Mesenchymal stem cell (in vitro differentiated cells and primary cell): ENCODE results near the gene KCNQ2.

ENCODE experiments used
- DNase-seq: peaks from one replicate; pipeline ENCODE4 v3.0.0-alpha.2; 2013
- H2AFZ ChIP-seq: one replicate; pipeline ENCODE4 v1.6.1; 2013; ENCODE audit warnings: low read depth, mild to moderate bottlenecking, control low read depth, inconsistent platforms, low read length, moderate library complexity
- H2AK5ac ChIP-seq: 2 replicates; pipeline ENCODE4 v1.6.1; 2013; ENCODE audit warnings: low read length, moderate library complexity, mild to moderate bottlenecking, inconsistent platforms; ENCODE audit not compliant: severe bottlenecking
- H2BK120ac ChIP-seq: one replicate; pipeline ENCODE4 v1.6.1; 2013; ENCODE audit warnings: low read depth, mild to moderate bottlenecking, inconsistent platforms, low read length, moderate library complexity
- H2BK12ac ChIP-seq, 2 experiments: one replicate each; pipeline ENCODE4 v1.6.1; 2013; ENCODE audit warnings: inconsistent platforms in 2 of 2, low read length in 2 of 2, mild to moderate bottlenecking in 2 of 2, moderate library complexity in 2 of 2, control low read depth in 1 of 2
- H2BK15ac ChIP-seq: one replicate; pipeline ENCODE4 v1.6.1; 2013; ENCODE audit warnings: mild to moderate bottlenecking, low read depth, inconsistent platforms; ENCODE audit not compliant: poor library complexity, severe bottlenecking
- H2BK5ac ChIP-seq: 2 replicates; pipeline ENCODE4 v1.6.1; 2013; ENCODE audit warnings: low read depth, mild to moderate bottlenecking, low read length, control low read depth, inconsistent platforms; ENCODE audit not compliant: poor library complexity, severe bottlenecking
- H3K14ac ChIP-seq, 2 experiments: one replicate each; pipeline ENCODE4 v1.6.1; 2013; ENCODE audit warnings: inconsistent platforms in 2 of 2, low read length in 2 of 2, control low read depth in 1 of 2, mild to moderate bottlenecking in 1 of 2, moderate library complexity in 1 of 2
- H3K18ac ChIP-seq, 2 experiments: one replicate each; pipeline ENCODE4 v1.6.1; 2013; ENCODE audit warnings: inconsistent platforms in 2 of 2, low read length in 2 of 2, control low read depth in 1 of 2, low read depth in 1 of 2, mild to moderate bottlenecking in 1 of 2
- H3K23ac ChIP-seq, 2 experiments: one replicate each; pipeline ENCODE4 v1.6.1; 2013; ENCODE audit warnings: inconsistent platforms in 2 of 2, low read length in 2 of 2, mild to moderate bottlenecking in 2 of 2, moderate library complexity in 2 of 2, control low read depth in 1 of 2
- H3K27ac ChIP-seq: 2 replicates; pipeline ENCODE4 v1.5.1; 2013; ENCODE audit warnings: mild to moderate bottlenecking, moderate library complexity, low read length, control low read depth, inconsistent platforms; ENCODE audit not compliant: poor library complexity, severe bottlenecking
- H3K27me3 ChIP-seq, 2 experiments: 2 replicates each; pipeline versions ENCODE4 v1.6.1 to v1.7.0; 2013; ENCODE audit warnings: low read length in 2 of 2, mild to moderate bottlenecking in 2 of 2, moderate library complexity in 2 of 2, control low read depth in 1 of 2, inconsistent platforms in 1 of 2; ENCODE audit not compliant: control insufficient read depth in 1 of 2, insufficient read depth in 1 of 2
- H3K36me3 ChIP-seq, 2 experiments: 2 replicates each; pipeline versions ENCODE4 v1.6.1 to v1.7.0; 2013; ENCODE audit warnings: low read length in 2 of 2, control low read depth in 1 of 2, inconsistent platforms in 1 of 2, low read depth in 1 of 2, mild to moderate bottlenecking in 1 of 2; ENCODE audit not compliant: insufficient read depth in 2 of 2, control insufficient read depth in 1 of 2
- H3K4ac ChIP-seq, 2 experiments: one replicate each; pipeline ENCODE4 v1.6.1; 2013; ENCODE audit warnings: inconsistent platforms in 2 of 2, low read length in 2 of 2, mild to moderate bottlenecking in 2 of 2, moderate library complexity in 2 of 2, control low read depth in 1 of 2, low read depth in 1 of 2
- H3K4me1 ChIP-seq: 2 replicates; pipeline ENCODE4 v1.6.1; 2013; ENCODE audit warnings: low read depth, low read length, control low read depth; ENCODE audit not compliant: control insufficient read depth, insufficient read depth
- H3K4me2 ChIP-seq: 2 replicates; pipeline ENCODE4 v1.6.1; 2013; ENCODE audit warnings: low read length, mild to moderate bottlenecking, inconsistent platforms; ENCODE audit not compliant: poor library complexity, severe bottlenecking
- H3K4me3 ChIP-seq, 2 experiments: 2 replicates each; pipeline versions ENCODE4 v1.5.1 to v1.7.0; 2013; ENCODE audit warnings: low read length in 2 of 2, mild to moderate bottlenecking in 2 of 2, control low read depth in 1 of 2, low read depth in 1 of 2; ENCODE audit not compliant: insufficient read depth in 1 of 2
- H3K79me1 ChIP-seq: replicated peaks from 2 replicates; pipeline ENCODE4 v1.6.1; 2013; ENCODE audit warnings: mild to moderate bottlenecking, control low read depth, low read length, inconsistent platforms; ENCODE audit not compliant: poor library complexity, severe bottlenecking
- H3K9ac ChIP-seq: 2 replicates; pipeline ENCODE4 v1.7.0; 2013; ENCODE audit warnings: mild to moderate bottlenecking, low read length, moderate library complexity
- H3K9me3 ChIP-seq: 2 replicates; pipeline ENCODE4 v1.7.0; 2013; ENCODE audit warnings: mild to moderate bottlenecking, low read length; ENCODE audit not compliant: control insufficient read depth
- H4K8ac ChIP-seq: one replicate; pipeline ENCODE4 v1.6.1; 2013; ENCODE audit warnings: inconsistent platforms, mild to moderate bottlenecking, low read length, moderate library complexity
- H4K91ac ChIP-seq: one replicate; pipeline ENCODE4 v1.6.1; 2013; ENCODE audit warnings: mild to moderate bottlenecking, low read length, inconsistent platforms
- WGBS: methylation state at CpG from one replicate; pipeline ENCODE4 v1.1.7; 2013; ENCODE audit warnings: mixed read lengths; 5-methylcytosine and 5-hydroxymethylcytosine counted together

Gene KCNQ2

DNA sequence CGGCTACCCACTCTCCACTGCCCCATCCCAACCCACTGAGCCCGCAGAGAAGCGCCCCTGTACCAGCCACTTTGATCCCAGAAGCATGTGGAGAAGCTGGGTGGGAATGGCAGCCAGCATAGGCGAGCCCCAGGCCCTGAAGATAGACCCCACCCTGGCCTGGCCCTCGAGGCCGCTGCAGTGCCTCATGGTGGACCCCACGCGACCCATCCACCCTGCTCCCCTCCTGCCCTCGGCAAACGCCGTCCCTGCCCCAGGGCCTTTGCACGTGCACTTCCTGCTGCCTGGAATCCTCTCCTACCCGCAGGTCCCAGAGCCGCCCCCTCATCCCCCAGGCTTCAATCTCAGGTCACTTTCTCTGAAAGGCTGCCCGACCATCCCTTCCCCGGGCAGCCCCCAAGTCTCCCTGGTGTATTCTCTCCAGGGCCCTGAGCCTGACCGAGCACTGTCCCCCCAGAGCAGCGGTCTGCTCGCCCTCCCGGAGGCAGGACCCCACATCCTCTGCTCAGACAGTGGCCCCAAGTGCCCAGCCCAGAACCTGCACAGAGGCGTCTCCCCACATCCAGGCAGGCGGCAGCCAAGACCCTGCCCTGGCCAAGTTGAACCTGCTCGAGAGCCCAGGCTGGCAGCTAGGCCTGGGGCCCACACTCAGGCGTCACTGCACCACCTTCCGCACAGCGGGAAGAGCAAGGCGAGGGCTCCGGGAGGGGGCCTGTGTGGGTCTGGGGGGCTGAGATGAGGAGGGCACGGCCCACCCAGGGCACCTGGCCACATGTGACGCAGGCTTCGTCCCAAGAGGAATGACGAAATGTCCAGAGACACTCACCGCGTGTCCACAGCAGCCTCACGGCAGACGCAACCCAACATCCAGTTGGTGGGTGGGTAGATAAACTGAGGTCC lies 14.0 kb downstream of the KCNQ2 start:
- Histone ChIP-seq H3K23ac (no peak overlapping the region), H3K9ac (no peak overlapping the region), H2BK120ac (no peak overlapping the region), H3K18ac (no peak overlapping the region), H3K9me3 (no peaks in the 10 kb centered on the region), H2BK12ac (no peak overlapping the region), H2BK5ac (no peak overlapping the region), H2AK5ac (no peak overlapping the region), H3K79me1 (no peaks in the 10 kb centered on the region), H3K4me1 (peaks cover 5% of the 10 kb centered on the region), H2AFZ (no peak overlapping the region), H3K4me3 (no peak overlapping the region), H3K27me3 (peaks cover 41 to 87% of the 10 kb centered on the region in 2 experiments), H3K36me3 (no peaks in the 10 kb centered on the region), H2BK15ac (no peak overlapping the region), H3K14ac (no peak overlapping the region), H3K4me2 (no peak overlapping the region), H3K4ac (no peak overlapping the region), H4K91ac (no peak overlapping the region), H4K8ac (no peak overlapping the region), H3K27ac (no peak overlapping the region)
- no peak for DNase-seq
- 84% methylated on average over 36 of the region's 36 CpGs for WGBS

DNA sequence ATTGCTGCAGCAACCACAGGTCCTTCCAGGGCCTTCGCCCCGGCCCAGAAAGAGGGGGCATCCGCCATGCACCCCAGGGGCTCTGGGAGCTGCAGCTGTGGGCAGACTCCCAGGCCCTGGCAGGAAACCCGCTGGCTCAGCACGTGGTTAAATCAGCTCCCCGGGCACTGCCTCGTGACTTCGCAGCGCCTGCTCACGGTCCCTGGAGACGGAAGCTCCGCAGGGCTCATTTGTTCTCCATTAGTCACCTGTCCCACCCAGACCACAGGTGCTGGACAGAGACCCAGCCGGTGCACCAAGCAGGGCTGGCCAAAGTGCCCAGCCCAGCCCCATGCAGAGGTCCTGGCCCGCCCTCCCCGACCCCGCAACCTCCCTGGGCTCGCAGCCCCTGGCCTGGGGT lies 14.7 kb downstream of the KCNQ2 start:
- Histone ChIP-seq H3K27ac (no peak overlapping the region), H3K18ac (no peak overlapping the region), H4K8ac (no peak overlapping the region), H3K9me3 (no peaks in the 10 kb centered on the region), H3K23ac (no peak overlapping the region), H3K9ac (no peak overlapping the region), H2BK15ac (no peak overlapping the region), H2BK120ac (no peak overlapping the region), H2AFZ (no peak overlapping the region), H3K36me3 (no peaks in the 10 kb centered on the region), H2AK5ac (no peak overlapping the region), H3K27me3 (peaks cover 37 to 86% of the 10 kb centered on the region in 2 experiments), H3K79me1 (no peaks in the 10 kb centered on the region), H3K4ac (no peak overlapping the region), H2BK5ac (no peak overlapping the region), H3K4me3 (no peak overlapping the region), H2BK12ac (no peak overlapping the region), H3K14ac (no peak overlapping the region), H4K91ac (no peak overlapping the region), H3K4me1 (peaks cover 5% of the 10 kb centered on the region), H3K4me2 (no peak overlapping the region)
- WGBS, result 84% methylated on average over 17 of the region's 17 CpGs
- no peak for DNase-seq

DNA sequence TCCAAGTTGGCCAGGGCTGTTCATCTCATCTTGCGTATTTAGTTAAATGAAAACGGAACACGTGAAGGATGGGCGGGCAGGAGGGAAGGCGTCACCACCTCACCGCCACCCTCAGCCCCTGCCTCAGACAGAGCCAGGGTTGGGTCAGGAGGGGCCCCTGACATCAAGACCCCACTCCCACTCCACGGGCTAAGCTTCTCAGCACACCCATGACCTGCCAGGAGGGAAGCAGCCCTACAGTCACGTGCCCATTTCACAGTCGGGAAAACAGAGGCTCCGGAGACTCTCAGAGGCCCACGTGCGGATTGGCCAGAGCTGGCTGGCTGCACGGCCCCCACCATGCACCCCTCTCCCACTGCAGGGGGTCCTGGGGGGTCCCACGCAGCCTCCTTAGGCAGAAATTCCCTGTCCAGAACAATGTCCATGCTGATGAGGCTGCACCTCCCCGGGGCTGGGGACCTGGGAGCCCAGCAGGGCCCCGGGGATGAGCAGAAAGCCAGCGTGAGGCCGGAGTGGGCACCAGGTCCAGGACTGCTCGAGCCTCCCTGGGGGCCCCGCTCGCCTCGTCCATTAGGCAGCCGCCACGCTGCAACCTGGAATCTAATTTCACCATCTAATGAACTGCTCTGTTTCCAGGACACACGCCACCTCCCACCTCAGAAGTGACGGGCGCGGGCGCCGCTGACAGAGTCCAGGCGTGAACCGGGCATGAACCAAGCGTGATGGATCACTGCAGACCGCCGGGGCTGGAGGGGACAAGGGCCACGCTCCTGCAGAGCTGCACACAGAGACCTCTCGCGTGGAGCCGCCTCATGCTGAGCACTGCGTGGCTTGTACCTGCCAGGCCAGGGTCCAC lies 15.8 kb downstream of the KCNQ2 start:
- DNase-seq, result no peak
- Histone ChIP-seq H3K18ac (no peak overlapping the region), H2BK5ac (no peak overlapping the region), H3K23ac (no peak overlapping the region), H2AFZ (no peak overlapping the region), H3K9me3 (no peaks in the 10 kb centered on the region), H3K4me3 (no peak overlapping the region), H3K27ac (no peak overlapping the region), H3K4ac (no peak overlapping the region), H3K79me1 (no peaks in the 10 kb centered on the region), H3K4me1 (peaks cover 7% of the 10 kb centered on the region), H2BK12ac (no peak overlapping the region), H4K8ac (no peak overlapping the region), H3K36me3 (no peaks in the 10 kb centered on the region), H3K14ac (no peak overlapping the region), H4K91ac (no peak overlapping the region), H3K4me2 (no peak overlapping the region), H3K27me3 (peaks cover 35 to 89% of the 10 kb centered on the region in 2 experiments), H2BK15ac (no peak overlapping the region), H2AK5ac (no peak overlapping the region), H2BK120ac (no peak overlapping the region), H3K9ac (no peak overlapping the region)
- 85% methylated on average over 40 of the region's 40 CpGs for WGBS

GRCh38 chr20:63455568-63455859 lies 16.9 kb downstream of the KCNQ2 start:
- H3K9me3 ChIP-seq, result no peaks in the 10 kb centered on the region
- DNase-seq, result no peak
- no peak overlapping the region for H3K14ac ChIP-seq
- peaks cover 7% of the 10 kb centered on the region for H3K4me1 ChIP-seq
- H3K4me3 ChIP-seq, result no peak overlapping the region
- H3K23ac ChIP-seq, result no peak overlapping the region
- H3K79me1 ChIP-seq, result no peaks in the 10 kb centered on the region
- H2AFZ ChIP-seq, result no peak overlapping the region
- H3K4ac ChIP-seq, result no peak overlapping the region
- H3K36me3 ChIP-seq, result no peaks in the 10 kb centered on the region
- H2AK5ac ChIP-seq, result no peak overlapping the region
- no peak overlapping the region for H2BK15ac ChIP-seq
- peaks cover 24 to 83% of the 10 kb centered on the region in 2 experiments for H3K27me3 ChIP-seq
- no peak overlapping the region for H2BK12ac ChIP-seq
- H4K8ac ChIP-seq, result no peak overlapping the region
- no peak overlapping the region for H2BK5ac ChIP-seq
- no peak overlapping the region for H4K91ac ChIP-seq
- no peak overlapping the region for H3K18ac ChIP-seq
- H3K9ac ChIP-seq, result no peak overlapping the region
- no peak overlapping the region for H3K27ac ChIP-seq
- H2BK120ac ChIP-seq, result no peak overlapping the region
- no peak overlapping the region for H3K4me2 ChIP-seq
- WGBS, result 95% methylated on average over 3 of the region's 10 CpGs
